Measurements from ENCODE around the gene MBD6.

MBD6 gene, protein sequence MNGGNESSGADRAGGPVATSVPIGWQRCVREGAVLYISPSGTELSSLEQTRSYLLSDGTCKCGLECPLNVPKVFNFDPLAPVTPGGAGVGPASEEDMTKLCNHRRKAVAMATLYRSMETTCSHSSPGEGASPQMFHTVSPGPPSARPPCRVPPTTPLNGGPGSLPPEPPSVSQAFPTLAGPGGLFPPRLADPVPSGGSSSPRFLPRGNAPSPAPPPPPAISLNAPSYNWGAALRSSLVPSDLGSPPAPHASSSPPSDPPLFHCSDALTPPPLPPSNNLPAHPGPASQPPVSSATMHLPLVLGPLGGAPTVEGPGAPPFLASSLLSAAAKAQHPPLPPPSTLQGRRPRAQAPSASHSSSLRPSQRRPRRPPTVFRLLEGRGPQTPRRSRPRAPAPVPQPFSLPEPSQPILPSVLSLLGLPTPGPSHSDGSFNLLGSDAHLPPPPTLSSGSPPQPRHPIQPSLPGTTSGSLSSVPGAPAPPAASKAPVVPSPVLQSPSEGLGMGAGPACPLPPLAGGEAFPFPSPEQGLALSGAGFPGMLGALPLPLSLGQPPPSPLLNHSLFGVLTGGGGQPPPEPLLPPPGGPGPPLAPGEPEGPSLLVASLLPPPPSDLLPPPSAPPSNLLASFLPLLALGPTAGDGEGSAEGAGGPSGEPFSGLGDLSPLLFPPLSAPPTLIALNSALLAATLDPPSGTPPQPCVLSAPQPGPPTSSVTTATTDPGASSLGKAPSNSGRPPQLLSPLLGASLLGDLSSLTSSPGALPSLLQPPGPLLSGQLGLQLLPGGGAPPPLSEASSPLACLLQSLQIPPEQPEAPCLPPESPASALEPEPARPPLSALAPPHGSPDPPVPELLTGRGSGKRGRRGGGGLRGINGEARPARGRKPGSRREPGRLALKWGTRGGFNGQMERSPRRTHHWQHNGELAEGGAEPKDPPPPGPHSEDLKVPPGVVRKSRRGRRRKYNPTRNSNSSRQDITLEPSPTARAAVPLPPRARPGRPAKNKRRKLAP

DNA sequence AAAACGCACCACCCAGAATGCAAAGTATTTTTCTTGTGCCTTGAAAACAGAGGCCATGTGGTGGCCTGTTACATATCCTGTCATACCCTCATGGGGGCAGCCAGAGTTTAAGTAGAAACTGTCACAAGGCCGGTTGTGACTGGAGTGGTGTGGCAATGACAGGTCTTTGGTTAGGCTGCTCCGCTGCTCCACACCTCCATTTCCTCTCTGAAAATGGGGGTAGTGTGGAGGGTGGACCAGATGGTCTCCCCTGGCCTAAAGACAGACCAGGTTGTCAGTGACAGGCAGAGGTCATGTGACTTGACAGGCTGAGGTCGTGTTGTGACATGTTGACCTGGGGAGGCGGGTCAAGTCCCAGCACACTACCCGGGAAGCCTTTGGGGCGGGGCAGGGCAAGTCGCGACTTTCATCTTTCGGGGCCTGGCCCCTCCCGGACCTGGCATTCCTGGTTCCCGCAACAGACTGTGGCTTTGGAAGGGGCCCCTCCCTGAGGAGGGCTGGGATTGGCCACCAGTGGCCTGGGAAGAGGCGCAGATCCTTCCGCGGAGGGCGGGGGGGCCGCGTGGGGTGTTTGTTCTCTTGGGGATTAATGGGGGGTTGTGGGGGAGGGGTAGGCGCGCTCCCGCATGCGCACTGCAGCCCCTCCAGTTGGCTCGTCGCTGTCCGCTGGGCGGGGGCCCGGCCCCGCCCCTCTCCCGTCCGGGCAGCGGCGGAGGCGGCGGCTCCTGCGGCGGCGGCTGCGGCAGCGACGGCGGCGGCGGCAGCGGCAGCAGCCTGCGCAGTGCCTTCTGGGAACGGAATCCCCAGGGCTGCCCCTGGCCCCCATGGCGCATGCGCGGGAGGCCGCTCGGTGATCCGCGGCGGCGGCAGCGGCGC, at the start of gene MBD6:
Gene MBD6 (plus strand): TSS at position 814 of the 876 bp plus-strand sequence. CDS start 1,480 bp downstream, outside the sequence.
- peak; percentile 74 for DNase-seq (ENCODE audit: low read depth)

DNA sequence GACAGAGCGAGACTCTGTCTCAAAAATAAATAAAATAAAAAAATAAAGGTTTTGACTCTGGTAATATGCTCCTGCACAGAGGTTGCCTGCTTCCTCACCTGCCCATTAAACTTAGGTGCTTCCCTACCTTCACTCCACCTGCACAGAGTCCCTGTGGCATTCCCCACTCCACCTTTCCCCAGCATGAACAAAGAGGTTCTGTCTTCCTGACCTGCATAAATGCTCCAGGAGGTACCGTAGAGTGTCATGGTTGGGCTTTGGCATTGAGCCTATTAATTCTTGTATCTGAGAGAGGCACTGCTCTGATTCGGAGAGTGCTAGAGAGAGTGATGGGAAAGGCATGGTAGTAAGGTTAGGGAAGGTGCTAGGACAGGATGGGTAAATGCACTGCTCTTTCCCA, 49.2 kb upstream of the MBD6 start:
- DNase-seq (ENCODE audit: low read depth) = no peak

DNA sequence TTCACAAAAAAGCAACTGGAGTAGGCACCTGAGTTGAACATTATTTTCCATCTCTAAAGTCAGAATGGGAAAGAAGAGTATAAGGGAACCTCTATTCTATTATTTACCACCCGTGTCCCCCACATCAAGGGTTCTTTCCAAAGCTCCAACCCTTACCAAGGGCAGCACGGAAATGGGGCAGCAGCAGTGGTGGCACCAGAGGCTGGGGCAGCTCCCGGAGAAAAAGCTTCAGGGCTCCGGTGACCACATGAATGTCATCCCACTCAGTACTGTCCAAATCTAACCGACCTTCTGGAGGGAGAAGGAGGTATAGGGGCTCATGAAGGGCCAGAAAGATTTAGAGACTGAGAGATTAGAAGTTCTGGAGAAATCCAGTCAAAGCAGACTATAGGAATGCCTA, 48.7 kb upstream of the MBD6 start:
- DNase-seq (ENCODE audit: low read depth) = no peak

DNA sequence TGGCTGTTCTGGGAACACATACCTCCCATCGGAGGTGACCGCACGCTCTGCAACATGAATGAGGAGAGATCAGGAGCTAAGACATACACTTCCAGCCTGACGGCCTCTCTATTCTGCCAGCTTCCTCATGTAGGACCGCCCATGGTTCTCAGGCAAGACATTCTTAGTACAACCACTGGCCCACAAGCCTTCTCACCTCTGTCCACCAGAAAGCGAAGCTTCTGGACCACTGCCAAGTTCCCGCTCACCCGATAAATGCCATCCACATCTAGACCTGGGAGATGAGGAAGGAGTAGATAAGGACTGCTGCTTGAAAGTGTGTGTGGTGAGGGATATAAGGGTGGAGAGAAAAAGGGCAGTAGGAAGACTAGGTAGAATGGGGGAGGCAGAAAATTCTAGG, 48.2 kb upstream of the MBD6 start:
- DNase-seq (ENCODE audit: low read depth) = no peak

DNA sequence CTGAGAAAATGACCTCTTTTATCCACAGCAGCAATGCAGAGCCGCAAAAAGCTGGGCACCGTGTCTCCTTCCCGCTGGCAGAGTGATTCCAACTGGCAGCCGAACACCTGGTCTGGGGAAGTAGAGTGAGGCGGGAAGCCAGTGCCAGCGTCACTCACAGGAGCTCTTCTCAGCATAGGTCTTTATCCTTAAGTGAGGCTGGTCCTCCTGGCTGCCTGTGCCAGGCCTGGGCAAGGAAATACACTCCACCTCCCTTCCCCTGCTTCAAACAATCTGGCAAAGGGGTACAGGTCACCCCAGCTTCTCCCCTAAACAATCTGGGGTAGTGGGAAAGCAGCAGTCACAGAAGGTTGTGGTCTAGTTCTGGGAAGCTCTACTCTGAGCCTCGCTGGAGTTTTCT, 47.8 kb upstream of the MBD6 start:
- no peak for DNase-seq (ENCODE audit: low read depth)

DNA sequence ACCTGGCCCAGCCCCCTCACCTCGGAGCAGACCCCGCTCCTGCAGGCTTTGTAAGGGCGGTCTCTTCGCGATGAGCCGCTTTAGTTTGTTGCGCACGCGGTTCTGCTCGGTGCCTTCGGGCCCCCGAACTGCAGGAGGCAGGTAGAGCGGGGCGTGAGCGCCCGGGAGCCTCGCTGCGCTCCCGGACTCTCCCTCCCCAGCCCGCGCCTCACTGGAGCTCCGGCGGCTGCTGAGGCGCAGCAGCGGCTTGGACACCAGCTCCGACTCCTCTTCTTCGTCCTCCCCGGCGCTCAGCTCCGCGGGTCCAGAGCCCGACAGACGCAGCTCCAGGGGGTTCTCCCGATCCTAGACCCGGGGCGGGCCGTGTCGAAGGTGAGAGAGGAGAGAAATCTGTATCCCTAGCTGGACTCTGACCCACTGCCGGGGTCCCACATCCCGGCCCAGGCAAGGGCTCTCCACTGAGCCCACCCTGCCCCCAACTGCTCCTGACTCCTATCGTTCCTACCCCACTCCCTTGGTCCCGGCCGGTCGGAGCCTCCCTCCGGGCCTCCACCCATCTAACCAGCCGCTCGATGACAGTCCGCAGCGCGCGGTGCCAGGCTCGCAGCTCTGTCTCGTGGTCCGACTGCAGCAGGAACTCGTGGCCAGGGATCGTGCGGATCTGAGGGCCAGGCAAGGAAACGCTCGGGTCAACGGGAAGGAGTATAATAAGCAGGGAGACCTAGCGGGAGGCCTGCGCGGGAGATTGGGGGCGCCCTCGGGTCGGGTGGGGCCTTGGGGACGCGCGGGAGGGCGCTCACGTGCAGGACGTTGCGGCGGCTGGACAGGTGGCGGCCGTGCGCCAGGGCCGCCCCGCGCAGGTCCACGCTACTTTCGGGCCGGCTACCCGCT, 47.1 kb upstream of the MBD6 start:
- no peak for DNase-seq (ENCODE audit: low read depth)

DNA sequence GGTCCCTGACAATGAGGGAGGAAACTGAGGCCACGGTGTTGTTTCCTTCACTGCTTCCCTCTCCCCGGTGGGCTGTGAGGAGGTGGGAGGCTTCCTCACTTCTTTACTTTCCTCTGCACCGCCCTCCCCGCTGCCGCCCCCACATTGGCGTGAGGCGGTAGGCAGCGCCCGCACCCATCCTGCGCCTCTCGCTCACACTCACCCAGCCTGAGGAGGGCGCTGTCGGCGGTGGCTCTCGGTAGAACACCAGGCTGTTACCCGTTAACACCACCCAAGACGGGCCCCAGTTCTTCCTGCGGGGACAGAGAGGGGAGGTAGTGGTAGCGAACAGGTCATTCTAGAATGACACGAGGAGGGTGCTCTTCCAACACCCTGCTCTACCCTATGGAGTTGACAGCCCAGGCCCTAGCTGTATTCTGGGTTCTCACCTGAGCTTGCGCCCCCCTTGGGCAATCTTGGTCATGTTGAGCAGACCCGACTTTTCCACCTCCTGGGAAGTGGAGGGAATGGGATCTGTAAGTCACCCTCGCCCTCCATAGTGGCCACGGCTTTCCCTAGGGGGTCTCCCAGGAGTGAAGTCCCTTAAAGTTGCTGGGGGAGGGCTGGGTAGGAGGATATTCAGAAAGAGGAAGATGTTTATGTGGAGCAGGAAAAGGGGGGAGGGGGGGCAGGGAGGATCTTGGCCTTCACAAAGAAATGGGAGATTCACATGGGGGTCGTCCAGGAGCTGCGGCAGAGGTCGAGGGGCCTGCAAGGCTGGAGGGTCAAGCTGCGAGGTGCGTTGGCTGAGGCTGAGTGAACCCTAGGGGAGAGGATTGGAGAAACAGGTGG, 46.2 kb upstream of the MBD6 start:
- DNase-seq (ENCODE audit: low read depth) = no peak

DNA sequence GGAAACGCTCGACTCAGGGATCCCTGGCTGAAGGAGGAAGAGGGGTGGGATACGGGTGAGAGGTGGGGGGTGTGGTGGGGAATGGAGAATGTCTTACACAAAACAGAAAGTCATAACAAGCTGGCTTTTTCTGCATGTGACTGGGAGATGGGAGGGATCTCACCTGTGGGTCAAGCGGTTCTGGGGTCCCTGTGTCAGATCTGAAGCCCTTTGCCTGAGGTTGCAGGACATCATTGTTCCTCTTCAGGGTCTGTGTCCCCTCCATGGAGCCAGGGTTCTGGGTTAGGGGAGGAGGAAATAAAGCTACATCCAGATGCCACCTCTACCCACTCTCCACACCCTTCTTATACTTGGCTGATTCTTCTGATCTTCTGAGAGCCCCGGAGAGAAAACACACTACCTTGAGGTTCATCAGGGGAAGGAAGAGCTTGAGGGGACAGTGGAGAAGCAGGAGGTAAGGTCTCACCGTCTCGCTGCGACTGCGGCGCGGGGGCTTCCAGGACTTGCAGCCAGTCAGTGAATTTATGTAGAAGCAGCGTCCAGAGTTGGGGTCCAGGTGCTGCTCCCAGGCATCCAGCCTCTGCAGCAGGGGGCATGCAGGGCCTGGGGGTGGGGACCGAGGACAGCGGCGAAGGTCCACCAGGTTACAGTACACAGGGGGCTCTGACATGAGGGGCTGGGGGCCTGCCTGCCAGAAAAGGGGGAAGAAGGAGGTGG, 45.5 kb upstream of the MBD6 start:
- no peak for DNase-seq (ENCODE audit: low read depth)

DNA sequence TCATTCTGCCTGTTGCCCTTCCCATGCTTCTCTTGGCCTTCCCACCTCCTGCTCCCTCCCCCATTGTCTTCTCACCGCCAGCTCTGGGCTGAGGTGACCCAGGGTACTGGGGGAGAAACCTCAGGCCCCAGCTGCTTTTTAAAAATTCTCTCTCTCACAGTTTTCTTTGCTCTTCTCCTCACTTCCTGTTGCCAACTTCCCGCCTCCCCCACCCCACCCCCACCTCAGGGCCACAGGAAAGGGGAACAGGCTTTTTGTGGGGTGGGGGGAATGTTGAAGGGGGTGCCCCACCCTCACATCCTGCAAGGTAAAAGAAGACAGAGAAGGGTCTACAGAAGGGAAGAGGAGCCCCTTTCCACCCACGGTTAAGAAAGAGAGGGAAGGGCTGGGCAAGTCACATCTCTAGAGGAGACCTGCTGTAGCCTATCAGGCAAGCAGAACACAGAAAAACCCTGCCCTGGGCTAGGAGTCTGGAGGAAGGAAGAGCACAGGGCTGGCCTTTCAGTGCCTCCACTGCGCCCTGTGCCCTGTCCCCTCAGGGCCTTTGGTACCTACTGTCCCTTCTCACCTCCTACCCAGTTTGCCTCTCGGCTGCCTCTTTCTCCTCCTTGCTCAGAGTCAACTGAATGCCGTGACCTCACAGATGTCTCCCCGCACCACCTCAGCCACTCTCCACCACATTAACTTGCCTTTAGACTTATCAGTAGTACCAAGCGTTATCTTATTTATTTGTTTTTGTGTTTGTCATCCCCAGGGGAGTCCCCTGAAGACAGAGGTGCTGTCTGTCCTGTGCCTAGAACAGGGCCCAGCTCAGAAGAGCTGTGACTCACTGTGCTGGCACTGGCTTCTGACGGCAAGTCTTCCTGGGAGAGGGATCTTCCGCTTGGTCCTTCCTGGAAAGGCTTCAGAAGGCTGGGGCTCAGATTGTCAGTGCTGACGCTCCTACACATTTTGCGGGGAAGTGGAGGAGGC, 44.6 kb upstream of the MBD6 start:
- DNase-seq (ENCODE audit: low read depth) = no peak

DNA sequence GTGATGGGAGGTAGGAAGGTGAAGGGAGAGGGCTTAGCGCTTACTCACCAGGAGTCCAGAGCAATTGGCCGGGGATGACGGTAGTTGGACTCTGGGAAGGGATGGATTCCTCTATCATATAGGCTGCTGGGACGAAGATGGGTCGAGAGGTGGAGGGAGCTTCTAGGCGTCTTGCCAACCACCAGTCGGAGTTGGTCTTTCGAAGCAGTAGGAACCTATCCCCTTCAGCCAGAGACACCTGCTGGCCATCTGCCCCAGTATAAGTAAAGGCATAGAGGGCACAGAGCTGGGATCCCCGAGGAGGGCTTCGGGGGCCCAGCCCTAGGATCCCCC, 43.6 kb upstream of the MBD6 start:
- no peak for DNase-seq (ENCODE audit: low read depth)

DNA sequence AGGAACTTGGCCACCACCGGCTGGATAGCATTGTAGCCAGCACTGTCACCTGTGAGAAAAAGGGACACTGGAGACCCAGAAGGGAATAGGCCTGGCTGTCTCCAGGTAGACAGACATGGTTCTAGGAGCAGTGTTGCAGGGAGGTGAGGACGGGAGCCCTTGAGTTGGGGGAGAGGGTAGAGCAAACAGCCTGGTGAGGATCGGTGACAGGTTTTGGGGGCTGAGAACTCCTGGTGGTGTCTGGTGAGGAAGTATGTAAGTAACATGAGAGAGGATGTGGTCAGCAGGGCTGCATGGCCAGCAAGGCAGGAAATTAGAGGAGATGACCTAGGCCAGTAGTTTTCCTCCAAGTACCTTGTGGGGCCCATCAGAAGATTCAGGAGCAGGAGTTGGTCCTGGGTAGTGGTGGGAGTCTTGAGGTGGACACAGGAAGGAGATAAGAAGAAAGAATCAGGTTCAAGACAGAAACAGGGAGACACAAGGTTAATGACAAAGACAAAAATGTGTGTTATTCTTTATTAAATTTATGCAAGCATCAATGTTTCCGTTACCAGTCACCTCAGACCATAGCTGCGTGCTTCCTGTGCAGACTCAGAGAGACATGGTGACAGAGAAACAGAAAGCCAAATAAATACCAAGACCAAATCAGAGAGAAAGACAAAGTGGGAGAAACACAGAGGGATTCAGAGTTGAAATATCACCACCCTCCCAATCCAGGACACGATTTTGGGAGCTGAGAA, 43.1 kb upstream of the MBD6 start, which contains the start of gene ARHGAP9:
Gene ARHGAP9 (minus strand): TSS at position 491 of the 740 bp plus-strand sequence. CDS start 460 bp downstream, at position 31.
- no peak for DNase-seq (ENCODE audit: low read depth)

DNA sequence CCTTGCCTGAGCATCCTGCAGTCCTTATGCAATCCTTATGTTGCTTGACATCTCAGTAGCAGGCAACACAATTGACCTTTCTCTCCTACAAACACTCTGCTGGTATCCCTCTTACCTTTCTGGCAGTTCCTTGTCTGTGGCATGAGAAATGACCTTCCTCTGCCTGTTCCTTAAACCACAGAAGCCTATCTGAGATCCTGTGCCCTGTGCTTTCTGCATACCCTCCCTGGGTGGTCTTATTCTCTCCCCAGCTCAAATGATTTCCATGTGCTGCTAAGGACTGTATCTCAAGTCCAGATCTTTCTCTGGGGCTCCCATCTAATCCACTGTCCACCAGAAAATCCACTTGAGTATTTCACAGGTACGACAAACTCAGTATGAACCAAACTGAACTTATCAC, 41.0 kb upstream of the MBD6 start:
- no peak for DNase-seq (ENCODE audit: low read depth)

DNA sequence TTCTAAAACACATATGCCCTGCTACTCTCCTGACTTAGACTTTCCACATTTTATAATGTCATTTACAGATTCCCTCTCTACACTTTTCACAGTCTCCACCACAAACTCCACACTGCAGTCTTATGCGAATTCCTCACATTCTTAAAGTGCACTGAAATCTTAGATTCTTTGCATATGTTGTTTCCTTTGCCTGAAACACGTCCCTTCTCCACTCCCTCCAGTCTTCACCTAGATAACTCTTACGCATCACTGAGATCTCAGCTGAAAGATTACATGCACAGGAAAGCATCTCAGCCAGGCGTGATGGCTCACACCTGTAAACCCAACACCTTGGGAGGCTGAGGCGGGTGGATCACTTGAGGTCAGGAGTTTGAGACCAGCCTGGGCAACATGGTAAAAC, 39.2 kb upstream of the MBD6 start:
- no peak for DNase-seq (ENCODE audit: low read depth)

DNA sequence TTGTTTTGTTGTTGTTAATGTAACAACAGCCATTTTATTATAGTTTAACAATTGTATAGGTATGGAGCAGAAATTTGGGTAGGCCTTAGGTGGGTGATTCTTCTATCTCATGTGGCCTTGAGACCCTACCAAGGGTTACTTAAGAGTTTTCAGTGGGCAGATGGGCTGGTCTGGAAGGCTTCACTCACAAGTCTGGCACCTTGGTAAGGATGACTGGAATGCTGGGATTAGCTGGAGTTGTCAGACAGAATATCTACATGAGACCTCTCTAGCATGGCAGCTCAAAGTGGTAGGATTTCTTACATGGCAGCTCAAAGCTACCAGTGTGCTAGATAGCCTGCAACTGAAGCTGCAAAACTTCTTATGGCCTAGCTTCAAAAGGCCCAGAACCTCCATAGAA, 36.9 kb upstream of the MBD6 start:
- no peak for DNase-seq (ENCODE audit: low read depth)

DNA sequence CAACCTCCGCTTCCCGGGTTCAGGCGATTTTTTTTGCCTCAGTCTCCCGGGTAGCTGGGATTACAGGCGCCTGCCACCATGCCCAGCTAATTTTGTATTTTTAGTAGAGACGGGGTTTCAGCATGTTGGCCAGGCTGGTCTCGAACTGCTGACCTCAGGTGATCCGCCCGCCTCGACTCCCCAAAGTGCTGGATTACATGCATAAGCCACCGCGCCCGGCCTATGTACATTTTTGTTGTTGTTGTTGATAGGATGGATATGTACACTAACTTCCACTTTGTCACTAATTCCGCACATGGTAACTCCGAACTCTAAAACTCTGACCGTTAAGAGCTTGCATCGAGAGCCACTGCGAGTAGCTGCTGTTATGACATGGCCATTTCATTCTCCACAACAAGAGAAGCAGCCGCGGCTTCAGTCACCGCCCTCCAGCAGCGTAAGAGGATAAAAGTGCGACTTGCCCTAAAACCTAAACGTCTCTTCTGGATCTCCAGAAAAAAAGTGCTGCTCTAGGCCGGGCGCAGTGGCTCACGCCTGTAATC, 35.5 kb upstream of the MBD6 start:
- DNase-seq (ENCODE audit: low read depth) = no peak

DNA sequence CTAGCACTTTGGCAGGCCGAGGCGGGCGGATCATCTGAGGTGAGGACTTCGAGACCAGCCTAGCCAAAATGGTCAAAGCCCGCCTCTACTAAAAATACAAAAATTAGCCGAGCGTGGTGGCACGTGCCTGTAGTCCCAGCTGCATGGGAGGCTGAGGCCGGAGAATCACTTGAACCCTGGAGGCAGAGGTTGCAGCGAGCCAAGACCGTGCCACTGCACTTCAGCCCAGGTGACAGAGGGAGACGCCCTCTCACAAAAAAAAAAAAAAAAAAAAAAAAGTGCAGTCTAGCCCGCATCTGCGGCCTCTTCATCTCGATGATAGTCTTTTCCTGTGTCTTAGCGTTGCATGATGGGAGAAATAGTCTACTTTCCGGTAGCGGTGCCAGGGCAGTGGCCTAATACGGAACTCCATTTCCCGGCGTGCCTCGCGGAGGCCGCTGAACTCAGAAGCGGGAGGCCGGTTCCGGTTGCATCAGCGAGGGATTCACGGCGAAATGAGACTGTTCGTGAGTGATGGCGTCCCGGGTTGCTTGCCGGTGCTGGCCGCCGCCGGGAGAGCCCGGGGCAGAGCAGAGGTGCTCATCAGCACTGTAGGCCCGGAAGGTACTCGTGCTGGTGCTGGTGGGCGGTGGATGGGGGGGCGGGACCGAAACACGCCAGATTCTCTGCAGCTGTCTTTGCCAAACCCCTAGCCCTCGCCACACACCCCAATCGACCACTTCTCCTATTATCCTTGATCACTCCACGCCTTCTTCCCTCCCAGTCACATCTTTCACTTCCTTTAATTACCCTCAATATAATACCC, 34.8 kb upstream of the MBD6 start, which contains the start of gene MARS1:
Gene MARS1 (plus strand): TSS at position 472 of the 805 bp plus-strand sequence. CDS start 23 bp downstream, at position 495.
- peak; percentile 84 for DNase-seq (ENCODE audit: low read depth)

All from stimulated activated CD8-positive, alpha-beta memory T cell treated with anti-CD3 and anti-CD28 coated beads, Interleukin-12 subunit alpha, Interleukin-12 subunit beta, amount 100 ng/mL, for 1 hour (primary cell).